Erythroblast (primary cell): ENCODE data around the gene USP28.

Experiments
- GATA1 ChIP-seq: IDR thresholded peaks from 2 replicates; pipeline ENCODE4 v1.6.1; 2011; ENCODE audit warnings: low read depth, mild to moderate bottlenecking, control low read depth, low read length, moderate library complexity
- POLR2A ChIP-seq: IDR thresholded peaks from 2 replicates; pipeline ENCODE4 v1.6.1; 2011; ENCODE audit warnings: mild to moderate bottlenecking, low read length

DNA sequence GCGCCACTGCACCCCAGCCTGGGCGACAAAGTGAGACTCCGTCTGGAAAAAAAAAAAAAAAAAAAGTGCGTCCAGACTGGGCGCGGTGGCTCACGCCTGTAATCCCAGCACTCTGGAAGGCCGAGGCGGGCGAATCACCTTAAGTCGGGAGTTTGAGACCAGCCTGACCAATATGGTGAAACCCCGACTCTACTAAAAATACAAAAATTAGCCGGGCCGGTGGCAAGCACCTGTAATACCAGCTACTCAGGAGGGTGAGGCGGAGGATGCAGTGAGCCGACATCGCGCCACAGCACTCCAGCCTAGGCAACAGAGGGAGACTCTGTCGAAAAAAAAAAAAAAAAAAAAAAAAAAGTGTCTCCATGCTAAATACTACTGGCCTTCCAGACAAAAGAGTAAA is 1.3 kb downstream of the USP28 start:
- TF ChIP-seq POLR2A (no peak), GATA1 (no peak)
